HL-60 (cell line): ENCODE measurements around the gene DMXL1.

Source experiments
- DNase-seq, 2 experiments: peaks; one replicate each; pipeline ENCODE4 v3.0.0-alpha.2; 2010 to 2020; ENCODE audit warnings: low read depth in 1 of 2, low spot score in 1 of 2
- H3K27ac ChIP-seq: fragments of 250-450 bp; sonication (Bioruptor Pico); replicated peaks from 2 replicates; pipeline ENCODE4 v1.5.1; 2020; ENCODE audit warnings: mild to moderate bottlenecking, moderate library complexity
- H3K27me3 ChIP-seq: fragments of 250-450 bp; sonication (Bioruptor Pico); 2 replicates; pipeline ENCODE4 v1.5.1; 2021; ENCODE audit warnings: mild to moderate bottlenecking, moderate library complexity; ENCODE audit not compliant: insufficient read depth, poor library complexity, severe bottlenecking
- H3K4me3 ChIP-seq: replicated peaks from 2 replicates; pipeline ENCODE4 v1.5.1; 2011; ENCODE audit warnings: mild to moderate bottlenecking, control low read depth, low read length; ENCODE audit not compliant: insufficient read depth
- GABPA ChIP-seq: IDR thresholded peaks from 2 replicates; pipeline ENCODE4 v1.6.1; 2012; ENCODE audit warnings: low read depth
- POLR2AphosphoS5 ChIP-seq: IDR thresholded peaks from 2 replicates; pipeline ENCODE4 v1.6.1; 2012; ENCODE audit warnings: low read depth
- REST ChIP-seq: IDR thresholded peaks from 2 replicates; pipeline ENCODE4 v1.6.1; 2012; ENCODE audit warnings: low read depth; ENCODE audit not compliant: insufficient replicate concordance
- SPI1 ChIP-seq: IDR thresholded peaks from 2 replicates; pipeline ENCODE4 v1.6.1; 2012; ENCODE audit warnings: low read depth, mild to moderate bottlenecking, borderline replicate concordance
- TF ChIP-seq, protein P1 (sequence below): IDR thresholded peaks from one replicate; pipeline ENCODE4 v1.5.1; 2011; ENCODE audit warnings: low read length, control low read depth, inconsistent platforms; ENCODE audit not compliant: insufficient read depth

DMXL1 gene

DNA sequence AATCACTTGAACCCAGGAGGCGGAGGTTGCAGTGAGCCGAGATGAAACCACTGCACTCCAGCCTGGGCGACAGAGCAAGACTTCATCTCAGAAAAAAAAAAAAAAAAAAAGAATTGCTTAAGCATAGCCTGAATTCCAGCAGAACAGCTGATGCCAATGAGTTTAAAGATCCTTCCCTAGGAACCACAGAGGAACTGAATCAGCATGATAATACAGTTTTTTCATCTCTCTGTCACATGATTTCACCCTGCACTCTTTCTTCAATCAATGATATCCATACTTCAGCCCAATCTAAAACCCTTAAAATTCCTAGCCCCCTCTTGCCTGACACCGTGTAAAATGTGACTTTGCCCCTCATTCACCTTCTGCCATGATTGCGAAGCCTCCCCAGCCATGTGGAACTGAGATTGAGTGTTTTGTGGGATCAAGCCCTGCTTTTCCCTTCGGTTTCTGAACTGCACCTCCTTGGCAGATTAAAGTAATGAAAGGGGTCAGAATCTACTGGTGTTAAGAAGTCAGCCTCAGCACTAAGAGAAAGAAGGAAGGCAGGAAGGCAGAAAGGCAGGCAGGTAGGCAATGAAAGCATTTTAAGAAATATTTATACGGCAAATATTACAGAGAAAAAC, 20.9 kb upstream of the DMXL1 start:
- TF ChIP-seq REST (no peak), POLR2AphosphoS5 (no peak), SPI1 (no peak), GABPA (no peak)
- TF ChIP-seq, protein P1, sequence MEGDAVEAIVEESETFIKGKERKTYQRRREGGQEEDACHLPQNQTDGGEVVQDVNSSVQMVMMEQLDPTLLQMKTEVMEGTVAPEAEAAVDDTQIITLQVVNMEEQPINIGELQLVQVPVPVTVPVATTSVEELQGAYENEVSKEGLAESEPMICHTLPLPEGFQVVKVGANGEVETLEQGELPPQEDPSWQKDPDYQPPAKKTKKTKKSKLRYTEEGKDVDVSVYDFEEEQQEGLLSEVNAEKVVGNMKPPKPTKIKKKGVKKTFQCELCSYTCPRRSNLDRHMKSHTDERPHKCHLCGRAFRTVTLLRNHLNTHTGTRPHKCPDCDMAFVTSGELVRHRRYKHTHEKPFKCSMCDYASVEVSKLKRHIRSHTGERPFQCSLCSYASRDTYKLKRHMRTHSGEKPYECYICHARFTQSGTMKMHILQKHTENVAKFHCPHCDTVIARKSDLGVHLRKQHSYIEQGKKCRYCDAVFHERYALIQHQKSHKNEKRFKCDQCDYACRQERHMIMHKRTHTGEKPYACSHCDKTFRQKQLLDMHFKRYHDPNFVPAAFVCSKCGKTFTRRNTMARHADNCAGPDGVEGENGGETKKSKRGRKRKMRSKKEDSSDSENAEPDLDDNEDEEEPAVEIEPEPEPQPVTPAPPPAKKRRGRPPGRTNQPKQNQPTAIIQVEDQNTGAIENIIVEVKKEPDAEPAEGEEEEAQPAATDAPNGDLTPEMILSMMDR, result no peak
- H3K4me3 ChIP-seq, result no peak overlapping the region
- no peak overlapping the region for H3K27ac ChIP-seq
- H3K27me3 ChIP-seq, result no peaks in the 10 kb centered on the region
- no peak for DNase-seq

- Histone ChIP-seq H3K27me3 (no peaks in the 10 kb centered on the region), H3K4me3 (no peak overlapping the region), H3K27ac (no peak overlapping the region)
- no peak for DNase-seq
- TF ChIP-seq SPI1, result no peak
- TF ChIP-seq, protein P1, result no peak
- no peak for TF ChIP-seq GABPA
- no peak for TF ChIP-seq REST
- no peak for TF ChIP-seq POLR2AphosphoS5
Observed at GRCh38 chr5:119054101-119054500, 16.8 kb upstream of the DMXL1 start.

DNA sequence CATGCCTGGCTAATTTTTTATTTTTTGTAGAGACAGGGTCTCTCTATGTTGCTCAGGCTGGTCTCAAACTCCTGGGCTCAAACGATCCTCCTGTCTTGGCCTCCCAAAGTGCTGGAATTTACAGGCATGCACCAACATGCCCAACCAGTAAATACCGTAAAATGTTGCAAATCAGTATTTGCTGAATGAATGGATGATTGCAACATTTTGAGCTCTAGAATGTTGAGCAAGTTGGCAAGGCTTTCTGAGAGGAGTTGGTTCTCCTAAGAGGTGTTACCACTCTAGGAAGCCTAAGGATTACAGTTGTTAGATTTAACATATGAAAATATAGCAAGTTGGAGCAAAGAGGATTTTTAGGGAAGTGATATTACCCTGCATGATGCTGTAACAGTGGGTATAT, 15.6 kb upstream of the DMXL1 start:
- no peak overlapping the region for H3K27ac ChIP-seq
- no peak for TF ChIP-seq REST
- no peak for DNase-seq
- H3K4me3 ChIP-seq, result no peak overlapping the region
- H3K27me3 ChIP-seq, result no peaks in the 10 kb centered on the region
